ENCODE data around the gene AZU1.

AZU1 gene

GRCh38 chr19:807627-808422 lies 19.8 kb upstream of the AZU1 start:
- no peak for DNase-seq (ENCODE audit: low spot score)
- no peak for TF ChIP-seq CTCF (IDR thresholded peaks at IDR 0.05; ENCODE audit: extremely low read depth, missing control alignments)

- DNase-seq (ENCODE audit: low spot score): no peak
- no peak for TF ChIP-seq CTCF (IDR thresholded peaks at IDR 0.05; ENCODE audit: extremely low read depth, missing control alignments)
Observed at GRCh38 chr19:808423-808775, 19.2 kb upstream of the AZU1 start.

DNA sequence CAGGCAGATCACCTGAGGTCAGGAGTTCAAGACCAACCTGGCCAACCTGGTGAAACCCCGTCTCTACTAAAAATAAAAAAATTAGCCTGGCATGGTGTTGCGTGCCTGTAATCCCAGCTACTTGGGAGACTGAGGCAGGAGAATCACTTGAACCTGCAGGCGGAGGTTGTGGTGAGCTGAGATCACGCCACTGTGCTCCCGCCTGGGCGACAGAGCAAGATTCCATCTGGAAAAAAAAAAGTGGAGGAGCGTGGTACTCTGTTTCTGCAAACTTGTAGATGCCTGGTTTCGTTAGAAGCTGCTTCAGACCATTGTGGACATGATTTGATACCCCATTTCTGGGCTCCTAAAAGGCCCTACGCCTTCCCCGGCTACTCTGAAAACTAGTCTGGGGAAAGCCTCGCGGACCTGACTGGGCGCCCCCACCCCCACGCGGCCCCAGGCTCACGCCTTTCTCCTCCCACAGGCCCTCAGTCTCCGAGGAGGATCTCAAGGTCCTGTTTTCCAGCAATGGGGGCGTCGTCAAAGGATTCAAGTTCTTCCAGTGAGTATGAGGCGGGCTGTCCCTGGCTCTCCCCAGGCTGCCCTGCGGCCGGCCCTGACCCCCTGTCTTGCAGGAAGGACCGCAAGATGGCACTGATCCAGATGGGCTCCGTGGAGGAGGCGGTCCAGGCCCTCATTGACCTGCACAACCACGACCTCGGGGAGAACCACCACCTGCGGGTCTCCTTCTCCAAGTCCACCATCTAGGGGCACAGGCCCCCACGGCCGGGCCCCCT lies 17.4 kb upstream of the AZU1 start:
- no peak for TF ChIP-seq CTCF (IDR thresholded peaks at IDR 0.05; ENCODE audit: extremely low read depth, missing control alignments)
- peak; percentile 27 for DNase-seq (ENCODE audit: low spot score)

- no peak for TF ChIP-seq CTCF (IDR thresholded peaks at IDR 0.05; ENCODE audit: extremely low read depth, missing control alignments)
- DNase-seq (ENCODE audit: low spot score): peak; percentile 27
Observed at GRCh38 chr19:810883-811489, 16.7 kb upstream of the AZU1 start.

DNA sequence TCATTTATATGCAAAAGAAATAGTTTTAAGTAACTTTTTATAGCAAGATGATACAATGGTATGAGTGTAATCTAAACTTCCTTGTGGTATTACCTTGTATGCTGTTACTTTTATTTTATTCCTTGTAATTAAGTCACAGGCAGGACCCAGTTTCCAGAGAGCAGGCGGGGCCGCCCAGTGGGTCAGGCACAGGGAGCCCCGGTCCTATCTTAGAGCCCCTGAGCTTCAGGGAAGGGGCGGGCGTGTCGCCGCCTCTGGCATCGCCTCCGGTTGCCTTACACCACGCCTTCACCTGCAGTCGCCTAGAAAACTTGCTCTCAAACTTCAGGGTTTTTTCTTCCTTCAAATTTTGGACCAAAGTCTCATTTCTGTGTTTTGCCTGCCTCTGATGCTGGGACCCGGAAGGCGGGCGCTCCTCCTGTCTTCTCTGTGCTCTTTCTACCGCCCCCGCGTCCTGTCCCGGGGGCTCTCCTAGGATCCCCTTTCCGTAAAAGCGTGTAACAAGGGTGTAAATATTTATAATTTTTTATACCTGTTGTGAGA lies 16.1 kb upstream of the AZU1 start:
- DNase-seq (ENCODE audit: low spot score): peak; percentile 34
- no peak for TF ChIP-seq CTCF (IDR thresholded peaks at IDR 0.05; ENCODE audit: extremely low read depth, missing control alignments)

DNA sequence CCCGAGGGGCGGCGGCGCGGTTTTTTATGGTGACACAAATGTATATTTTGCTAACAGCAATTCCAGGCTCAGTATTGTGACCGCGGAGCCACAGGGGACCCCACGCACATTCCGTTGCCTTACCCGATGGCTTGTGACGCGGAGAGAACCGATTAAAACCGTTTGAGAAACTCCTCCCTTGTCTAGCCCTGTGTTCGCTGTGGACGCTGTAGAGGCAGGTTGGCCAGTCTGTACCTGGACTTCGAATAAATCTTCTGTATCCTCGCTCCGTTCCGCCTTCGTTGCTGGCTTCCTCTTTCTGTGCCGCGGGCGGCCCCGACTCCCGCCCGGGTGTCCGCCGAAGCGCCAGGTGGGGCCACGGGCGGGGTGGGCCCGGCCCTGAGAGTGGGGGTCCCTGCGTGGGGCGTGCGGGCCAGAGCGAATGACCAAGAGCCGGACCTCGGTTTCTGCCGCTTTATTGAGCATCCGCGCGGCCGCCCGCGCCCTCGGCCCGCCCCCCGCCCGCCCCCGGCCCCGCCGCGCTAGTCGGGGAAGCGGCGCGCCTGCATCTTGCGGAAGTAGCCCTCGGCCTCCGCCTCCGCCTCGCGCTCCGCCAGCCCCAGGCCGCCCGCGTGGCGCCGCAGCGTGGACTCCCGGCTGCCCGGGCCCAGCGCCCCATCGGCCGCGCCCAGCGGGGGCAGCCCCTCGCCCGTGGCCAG lies 15.4 kb upstream of the AZU1 start:
- TF ChIP-seq CTCF (IDR thresholded peaks at IDR 0.05; ENCODE audit: extremely low read depth, missing control alignments): no peak
- DNase-seq (ENCODE audit: low spot score): peak; percentile 54
